Epidermal melanocyte (primary cell): ENCODE measurements around the gene MXD1.

Source experiments
- DNase-seq: peaks from one replicate; pipeline ENCODE4 v3.0.0; 2011; ENCODE audit warnings: low spot score; ENCODE audit not compliant: insufficient read length

Gene MXD1

DNA sequence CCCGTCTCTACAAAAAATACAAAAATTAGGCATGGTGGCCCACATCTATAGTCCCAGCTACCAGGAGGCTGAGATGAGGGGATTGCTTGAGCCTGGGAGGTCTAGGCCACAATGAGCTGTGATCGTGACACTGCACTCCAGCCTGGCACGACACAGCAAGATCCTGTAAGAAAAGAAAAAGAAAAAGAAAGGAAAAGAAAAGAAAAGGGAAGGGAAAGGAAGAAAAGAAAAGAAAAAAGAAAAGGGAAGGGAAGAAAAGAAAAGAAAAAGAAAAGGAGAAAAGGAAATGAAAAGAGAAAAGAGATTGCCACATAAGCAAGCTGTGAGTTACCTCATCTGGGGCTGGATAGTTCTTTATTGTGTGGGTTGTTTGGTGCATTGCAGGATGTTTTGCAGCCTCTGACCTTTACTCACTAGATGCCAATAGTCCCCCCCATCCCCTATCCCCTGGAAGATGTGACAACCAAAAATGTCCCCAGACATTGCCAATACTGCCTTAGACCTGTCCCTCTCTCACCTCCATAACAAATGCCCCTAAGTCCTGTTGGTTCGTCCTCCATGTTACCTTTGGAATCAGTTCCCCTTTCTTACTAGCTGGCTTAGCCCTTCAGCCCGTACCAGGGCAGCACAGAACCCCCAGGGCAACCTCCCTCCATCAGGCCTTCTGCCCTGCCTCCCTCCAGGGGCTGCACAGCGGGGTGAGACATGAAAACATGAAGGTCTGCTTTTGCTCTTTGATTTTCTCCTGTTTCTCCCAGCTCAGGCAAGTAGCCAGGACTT lies 37.6 kb downstream of the MXD1 start:
- no peak for DNase-seq

DNA sequence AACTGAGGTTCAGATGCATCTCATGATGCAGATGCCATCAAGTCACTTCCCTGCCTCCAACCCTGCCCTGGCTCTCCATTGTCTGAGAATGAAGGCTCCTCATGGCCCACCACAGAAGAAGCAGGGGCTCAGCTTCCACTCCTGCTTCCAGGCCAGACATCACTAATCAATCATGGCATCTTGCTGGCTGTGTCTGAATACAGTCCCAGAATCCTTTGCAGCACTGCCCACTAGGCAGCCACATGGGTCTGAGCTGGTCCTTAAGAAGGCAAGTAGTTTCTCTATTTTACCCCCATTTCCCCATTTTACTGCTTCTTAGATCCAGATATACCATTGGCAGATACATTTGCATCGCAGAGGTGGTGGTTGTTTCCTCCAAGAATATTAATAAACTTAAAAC lies 39.2 kb downstream of the MXD1 start:
- DNase-seq: no peak

DNA sequence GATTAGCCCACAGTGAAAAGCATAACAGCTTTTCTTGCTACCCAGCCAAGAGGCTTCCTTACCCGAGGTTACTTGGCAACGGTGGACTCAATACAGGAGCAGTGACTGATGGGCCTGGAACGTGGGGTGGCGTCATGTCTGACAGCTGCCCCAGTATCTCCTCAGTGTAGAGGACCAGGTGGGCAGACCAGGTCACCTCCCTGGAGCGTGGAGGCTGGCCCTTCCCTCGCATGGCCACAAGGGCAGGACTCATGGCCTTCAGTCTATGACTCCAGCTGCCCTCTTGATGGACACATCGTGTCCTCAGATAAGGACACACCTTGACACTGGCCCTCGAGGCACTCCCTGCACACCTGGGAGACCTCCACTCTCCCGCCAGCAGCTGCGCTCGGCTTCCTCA lies 40.1 kb downstream of the MXD1 start:
- no peak for DNase-seq

DNA sequence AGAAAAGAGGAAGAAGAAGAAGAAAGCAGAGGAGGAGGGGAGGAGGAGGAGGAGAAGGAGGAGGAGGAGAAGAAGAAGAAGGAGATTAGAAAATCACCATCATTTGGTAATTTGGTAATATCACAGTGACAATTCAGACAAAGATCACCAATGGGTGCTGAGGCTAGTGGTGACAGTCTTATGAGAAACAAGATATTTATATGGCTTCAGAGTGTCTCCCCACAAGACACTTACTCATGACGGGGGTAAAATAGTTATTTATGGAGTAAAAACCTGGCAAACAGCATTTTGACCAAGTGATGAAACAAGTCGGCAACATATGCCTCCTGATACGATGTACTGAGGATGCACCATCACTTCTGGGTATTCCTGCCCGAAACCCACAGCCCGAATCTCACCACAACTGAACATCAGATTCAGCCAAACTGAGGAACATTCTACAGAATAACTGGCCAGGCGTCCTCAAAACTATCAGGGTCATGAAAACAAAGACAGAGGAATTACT lies 41.6 kb downstream of the MXD1 start:
- no peak for DNase-seq

DNA sequence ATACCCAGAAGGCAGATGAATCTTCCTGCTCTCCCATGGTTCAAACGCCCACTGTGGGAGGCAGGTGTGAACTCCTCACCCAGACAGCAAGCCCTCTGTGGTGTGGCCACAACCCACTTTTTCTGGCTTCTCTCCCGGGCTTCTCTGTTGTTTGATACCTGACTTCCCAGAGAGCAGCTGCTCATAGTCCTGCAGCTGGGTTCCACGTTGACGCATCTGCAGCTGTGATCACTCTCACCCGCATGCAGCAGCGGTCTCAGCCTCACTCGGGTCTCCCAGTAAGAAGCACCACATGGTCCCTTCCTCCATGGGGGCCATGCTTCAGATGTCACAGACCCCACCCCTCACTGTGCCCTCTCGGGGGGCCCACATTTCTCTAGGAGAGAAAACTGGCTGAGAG lies 43.1 kb downstream of the MXD1 start:
- no peak for DNase-seq

DNA sequence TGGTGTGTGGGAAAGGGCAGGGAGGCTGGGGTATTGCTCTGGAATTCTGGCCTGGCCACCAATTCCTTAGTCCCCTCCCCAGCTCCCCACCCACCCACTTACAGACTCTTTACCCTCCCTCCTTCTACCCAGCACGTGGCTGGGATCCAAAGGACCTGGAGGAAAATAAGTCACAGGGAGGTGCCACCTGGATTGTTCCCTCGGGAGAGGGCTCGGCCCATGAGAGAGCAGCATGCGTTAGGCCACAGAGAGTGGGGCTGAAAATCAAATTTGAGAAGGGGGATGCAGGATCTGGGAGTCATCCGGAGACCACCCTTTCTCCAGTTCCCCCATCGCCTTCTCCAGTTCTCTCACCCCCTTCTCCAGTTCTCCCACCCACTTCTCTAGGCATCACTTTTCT lies 43.6 kb downstream of the MXD1 start:
- DNase-seq: no peak

DNA sequence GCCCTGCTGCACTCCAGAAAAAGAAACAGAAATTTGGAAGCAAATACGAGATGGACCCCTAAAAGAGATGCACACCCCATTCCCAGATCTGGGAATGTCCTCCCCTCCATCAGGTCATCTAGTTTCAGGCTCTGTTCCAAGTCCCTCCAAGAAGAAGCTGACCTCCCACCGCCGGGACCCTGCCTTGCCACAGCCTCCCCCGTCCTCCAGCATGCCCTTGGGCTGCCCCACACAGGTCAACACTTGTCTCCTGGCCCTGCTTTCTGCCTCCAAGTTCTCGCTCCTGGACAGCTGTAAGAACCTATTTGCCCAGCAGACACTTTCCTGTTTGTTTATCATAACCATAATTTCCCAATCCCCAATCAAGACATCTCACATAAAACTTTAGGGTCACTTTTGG lies 44.5 kb downstream of the MXD1 start:
- DNase-seq: no peak

DNA sequence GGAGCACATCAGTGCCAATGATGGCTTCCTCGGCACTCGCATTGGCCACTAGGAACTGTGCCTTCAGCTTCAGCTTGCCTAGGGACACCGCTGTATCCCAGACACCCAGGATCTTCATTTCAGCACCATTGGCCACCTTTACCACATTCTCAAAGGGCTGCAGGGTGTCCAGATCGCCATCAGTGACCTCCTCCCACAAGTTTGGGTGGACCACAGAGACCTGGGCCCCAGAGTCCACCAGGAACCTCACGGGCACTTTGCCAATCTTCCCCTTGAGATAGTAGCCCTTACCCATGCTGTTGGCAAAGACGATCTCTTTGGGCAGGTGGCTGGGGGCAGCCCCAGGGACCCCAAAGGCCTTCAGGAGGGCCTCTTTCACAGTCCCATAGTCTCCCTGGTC lies 45.9 kb downstream of the MXD1 start:
- DNase-seq: no peak

DNA sequence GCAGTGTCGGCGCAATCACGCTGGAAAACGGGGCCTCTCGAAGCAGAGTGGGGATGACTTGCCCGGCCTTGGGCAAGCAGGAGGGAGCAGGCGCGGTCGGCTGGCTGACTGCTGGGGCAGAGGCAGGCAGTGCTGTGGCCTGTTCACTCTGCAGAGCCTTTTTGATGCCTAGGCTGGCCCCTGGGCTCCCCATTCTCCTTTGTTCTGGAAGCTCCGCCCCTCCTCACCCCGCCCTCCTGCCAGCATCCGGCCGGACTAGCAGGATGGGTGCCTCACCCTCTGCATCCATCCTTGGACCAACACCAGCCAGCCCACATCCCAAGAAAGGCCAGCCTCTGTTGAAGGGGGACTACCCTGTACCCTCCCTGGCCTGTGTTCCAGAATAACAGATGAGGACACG lies 46.6 kb downstream of the MXD1 start, which contains the start of gene ASPRV1:
TSS of gene ASPRV1 (minus strand) at position 136 of the 400 bp plus-strand sequence. CDS start 195 bp downstream, outside the sequence.
- DNase-seq: no peak

DNA sequence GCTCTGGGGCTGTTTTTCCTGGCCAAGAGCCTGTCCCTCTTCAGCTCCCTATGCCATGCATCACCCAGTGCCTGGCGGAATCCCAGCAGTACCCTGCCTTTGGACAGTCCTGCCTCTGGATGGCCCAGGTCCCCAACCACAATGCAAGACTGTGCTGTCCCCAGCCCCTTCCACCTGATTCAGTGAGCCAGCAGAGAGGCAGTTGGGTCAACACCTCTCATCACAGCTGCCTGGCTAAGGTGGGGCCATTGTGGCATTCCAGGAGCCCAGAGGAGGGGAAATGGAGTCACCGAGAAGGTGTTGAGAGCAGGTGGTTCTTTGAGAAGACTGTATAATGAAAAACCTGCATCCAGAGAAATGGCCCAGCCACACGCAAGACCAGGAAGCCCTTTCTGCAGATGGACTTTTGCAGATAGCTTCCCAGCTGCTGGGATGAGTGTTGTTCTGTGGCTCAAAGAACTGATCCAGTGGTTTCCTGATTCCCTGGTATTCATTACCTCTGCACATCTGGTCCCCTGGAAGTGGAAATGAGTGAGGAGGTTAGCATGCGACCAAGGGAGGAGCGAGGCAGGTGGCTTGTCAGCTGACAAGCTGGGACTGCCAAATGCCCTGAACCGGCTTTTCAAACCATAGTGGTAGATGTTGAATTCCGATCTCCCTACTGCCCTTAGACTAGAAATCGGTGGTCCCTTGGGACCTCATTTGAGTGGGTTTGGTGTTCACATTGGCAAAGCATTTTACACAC lies 48.2 kb downstream of the MXD1 start:
- DNase-seq: no peak

DNA sequence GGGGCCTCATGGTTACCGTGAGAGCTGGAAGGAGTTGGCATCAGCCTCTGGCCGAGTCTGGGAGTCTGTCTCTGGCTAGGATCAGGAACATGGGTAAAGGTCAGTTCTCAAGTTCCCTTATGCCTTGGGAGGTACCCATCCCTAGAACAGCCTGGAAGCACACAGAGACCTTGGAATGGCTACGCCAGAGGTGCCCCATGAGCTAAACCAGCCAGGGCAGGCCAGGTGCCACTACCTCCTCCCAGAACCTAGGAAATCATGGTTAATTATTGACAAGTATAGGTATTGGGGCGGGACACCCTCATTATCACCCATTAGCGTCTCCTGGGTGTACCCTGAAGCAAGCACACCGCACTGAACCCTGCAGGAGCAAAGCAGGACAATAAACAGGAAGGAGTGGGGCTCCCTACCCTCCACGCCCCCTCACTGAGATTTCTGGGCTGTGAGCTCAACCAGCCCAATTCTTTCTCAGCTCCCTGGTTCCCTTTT lies 49.5 kb downstream of the MXD1 start:
- no peak for DNase-seq

DNA sequence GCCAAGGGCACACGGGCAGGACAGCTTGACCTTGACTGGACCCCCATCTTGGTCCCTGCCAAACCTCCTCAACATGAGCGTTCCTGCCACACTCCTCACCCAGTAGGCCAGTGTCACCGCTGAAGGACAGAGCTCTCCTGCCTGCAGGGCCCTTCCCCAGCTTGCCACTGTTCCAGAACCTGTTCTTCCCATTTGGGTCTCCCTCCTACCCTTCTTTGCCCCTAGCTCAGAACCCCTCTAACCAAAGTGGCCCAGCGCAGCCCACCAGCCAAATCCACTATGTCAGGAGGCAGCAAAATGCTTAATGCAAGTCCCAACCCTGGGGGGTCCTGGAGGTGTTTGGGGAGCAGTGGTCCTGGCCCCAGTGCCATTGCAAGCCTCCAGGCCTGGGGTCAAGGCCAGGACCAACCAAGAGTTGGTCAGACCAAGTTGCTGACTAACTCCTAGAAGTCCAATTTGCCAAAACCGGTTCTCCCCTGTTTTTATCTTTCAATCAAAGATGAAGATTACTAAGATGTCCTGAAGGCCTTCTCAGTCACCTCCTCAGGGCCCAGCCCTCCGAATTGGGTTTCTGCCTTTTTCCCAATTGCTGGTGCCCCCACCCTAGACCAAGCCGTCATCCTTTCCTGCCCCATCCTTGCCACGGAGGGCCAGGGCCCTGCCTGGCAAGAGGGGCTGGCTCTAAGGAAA lies 51.0 kb downstream of the MXD1 start:
- DNase-seq: no peak

DNA sequence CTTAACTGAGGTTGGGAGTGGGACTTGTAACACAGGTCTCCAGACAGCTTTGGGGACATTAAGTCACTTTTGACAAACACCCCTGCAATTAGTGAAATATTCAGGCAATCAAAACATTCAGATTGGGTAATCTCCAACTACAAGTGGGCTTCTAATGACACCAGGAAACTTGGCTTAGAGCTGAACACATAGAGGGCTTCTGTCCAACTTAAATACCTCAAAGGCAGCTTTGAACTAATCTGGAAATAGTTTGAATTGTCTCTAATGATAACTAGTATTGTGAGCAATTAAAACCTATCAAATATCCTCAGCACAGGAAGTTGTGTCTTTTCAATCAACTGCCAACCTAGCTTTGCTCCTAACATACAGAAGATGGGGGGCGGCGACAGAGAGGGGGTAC lies 51.6 kb downstream of the MXD1 start:
- no peak for DNase-seq

DNA sequence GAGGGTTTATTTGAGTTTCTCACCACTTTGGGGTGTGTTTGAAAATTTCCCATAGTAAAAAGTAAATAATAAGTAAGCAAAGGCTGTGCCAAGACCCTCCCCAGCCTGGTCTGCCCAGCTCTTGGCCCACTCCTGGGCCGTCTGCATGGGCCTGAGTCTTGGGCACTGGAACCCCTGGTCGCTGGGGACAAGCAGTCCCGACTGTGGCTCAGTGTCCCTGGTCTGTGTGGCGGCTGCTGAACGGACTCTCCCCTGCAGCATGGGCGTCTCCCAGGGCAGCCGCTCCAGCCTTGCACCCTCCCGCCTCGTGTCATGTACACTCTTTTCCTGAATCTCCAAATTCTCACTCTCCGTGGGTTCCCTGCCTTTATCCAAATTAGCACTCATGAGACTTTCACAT lies 53.7 kb downstream of the MXD1 start:
- no peak for DNase-seq

DNA sequence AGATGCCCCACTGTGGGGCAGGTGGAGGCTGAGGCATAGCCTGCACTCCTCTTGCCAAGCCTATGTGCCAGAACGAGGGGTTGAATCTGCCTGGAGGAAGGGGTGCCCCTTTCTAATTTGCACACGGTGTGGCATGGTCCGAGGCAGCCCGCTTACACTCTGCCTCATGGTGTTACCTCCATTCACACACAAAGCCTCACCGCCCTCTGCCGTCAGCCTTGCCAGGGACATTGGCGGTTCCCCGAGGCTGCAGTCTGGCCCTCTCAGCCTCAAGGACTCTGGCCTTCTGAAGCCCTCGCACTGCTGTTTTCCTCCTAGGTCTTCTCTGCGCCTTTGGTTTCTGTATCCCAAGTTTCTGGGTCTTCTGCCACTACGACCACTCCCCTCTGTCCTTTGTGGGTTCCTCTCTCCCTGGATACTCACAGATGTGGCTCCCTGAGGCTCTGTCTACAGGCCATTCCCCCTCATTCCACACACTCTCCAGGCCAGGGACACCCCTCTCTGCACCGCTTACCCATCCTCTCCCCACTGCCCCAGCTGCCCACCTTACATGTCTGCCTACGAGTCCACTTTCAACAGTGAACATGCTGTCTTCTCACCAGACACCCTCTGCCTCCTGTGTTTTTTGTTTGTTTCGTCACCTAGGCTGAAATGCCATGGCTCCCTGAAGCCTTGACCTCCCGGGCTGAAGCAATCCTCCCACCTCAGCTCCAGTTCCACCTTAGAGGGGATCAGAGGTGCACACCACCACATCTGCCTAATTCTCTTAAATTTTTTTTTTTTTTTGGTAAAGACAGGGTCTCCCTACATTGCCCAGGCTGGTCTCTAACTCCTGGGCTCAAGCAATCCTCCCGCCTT lies 54.4 kb downstream of the MXD1 start:
- no peak for DNase-seq

DNA sequence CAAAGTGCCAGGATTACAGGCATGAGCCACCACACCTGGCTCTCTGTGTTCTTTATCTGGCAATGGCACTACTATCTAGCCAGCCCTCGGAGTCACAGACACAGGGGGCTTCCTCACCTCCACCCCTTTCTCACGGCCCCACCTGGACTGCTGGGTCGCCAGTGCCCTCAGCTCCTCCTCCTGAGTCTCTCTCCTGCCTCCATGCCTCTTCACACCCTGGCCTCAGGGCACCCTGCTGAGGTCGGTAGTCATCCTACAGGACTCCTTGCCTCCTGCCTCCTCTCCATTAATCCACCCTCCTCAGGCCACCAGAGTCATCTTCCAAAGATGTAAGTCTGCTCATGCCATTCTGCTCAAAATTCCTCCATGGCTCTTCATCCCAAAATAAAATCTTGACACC lies 55.1 kb downstream of the MXD1 start:
- DNase-seq: no peak

DNA sequence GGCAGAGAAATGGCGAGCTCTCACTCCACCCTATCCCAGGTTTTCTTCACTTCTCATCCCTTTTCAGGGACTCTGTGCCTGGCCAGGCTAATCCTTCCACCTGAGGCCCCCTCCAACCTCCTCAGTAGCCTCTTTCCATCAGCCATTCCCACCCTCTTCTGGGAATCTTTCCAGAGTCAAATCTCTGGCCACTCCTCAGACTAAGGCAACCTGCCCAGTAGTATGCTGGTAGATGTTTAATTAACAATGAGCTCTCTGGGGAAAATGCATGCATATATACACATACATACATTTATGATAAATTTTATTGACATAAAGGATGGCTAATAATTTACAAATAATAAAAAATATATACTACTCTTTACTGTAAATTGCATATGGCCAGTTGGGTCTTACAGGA lies 57.9 kb downstream of the MXD1 start:
- DNase-seq: no peak

DNA sequence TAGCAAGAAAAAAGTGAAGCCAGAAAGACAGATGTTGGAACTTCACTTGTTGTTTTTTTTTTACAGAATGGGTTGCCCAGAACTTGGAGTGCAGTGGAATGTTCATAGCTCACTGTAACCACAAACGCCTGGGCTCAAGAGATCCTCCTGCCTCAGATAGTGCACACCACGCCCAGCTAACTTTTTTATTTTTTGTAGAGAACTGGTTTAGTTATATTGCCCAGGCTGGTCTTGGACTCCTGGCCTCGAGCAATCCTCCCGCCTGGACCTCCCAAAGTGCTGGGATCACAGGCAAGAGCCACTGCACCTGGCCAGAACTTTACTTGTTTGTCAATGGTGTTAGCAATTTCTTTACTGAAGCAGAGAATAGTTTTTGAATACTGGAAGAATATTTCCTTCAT lies 58.4 kb downstream of the MXD1 start:
- no peak for DNase-seq

DNA sequence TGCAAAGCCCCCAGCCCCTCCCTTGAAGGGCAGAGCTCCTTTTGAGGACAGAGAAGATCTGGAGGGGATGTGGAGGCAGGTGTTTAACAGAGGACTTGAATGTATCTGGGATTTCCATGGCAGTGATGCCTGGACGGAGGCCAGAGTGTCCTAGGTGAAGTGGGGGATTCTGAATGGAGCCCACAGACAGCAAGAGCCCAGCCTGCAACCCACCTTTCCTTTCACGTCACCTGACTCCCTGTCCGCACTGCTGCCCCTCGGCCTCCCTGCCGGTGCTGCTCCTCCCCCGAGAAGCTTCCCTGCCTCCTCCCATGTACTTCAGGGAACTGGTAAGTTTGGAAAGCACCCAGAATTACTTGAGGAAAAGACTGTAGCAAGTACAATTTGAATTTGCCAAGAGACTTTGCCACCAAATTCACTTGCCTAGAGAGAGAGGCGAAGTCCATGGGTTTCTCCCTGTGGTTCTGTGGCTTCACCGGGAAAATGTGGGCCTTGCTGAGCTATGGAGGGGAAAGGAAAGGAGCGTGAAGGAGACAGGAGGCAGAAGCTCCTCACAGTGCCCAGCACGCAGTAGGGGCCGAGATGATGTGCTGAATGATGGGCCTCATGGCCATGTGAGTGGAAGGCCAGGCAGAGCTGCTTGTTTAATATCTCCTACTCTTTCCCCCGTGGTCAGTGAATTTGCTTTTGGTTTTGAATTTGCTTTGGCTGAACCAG lies 60.4 kb downstream of the MXD1 start:
- no peak for DNase-seq

DNA sequence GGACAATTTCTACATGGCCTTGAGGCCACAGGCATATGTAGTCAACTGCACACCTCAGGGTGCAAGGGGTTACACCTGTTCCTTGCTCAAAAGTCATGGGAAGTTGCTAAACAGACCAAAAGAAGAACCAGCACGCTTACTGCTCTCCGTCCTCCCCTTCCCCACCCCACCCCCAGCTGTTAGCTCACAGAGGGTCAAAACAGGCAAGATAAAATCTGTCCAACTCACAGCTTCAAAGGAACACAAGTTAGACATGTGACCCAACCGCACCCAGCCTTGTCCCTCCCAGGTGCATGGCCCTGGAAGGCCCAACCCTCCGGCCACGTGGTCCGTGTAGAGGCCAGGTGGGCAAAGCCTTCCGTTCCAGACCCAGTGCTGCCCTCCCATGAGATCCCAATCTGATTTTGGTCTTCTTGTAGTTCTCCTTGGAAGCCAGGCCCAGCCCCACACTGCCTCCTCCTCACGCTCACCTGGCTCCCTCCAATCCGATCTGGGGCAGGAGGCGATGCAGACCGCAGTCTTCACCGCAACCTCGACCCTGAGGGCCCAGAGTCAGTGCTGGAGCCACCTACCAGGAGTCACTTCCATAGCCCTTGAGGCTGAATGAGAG lies 61.0 kb downstream of the MXD1 start:
- DNase-seq: no peak
